GM23338 (cell line): ENCODE measurements around the gene H1-8. TPM values are rescaled to one million over a fixed set of nuclear protein-coding genes. Genes with fewer than 3 reads are reported as not detected.
A peak's percentile ranks its signal among the peaks of the same experiment; 100 is the strongest.

ENCODE experiments used
- ATAC-seq: fragments of 200-7000 bp; cut with Tn5 transposase; 3 replicates; pipeline ENCODE4 v1.9.1; 2020
- DNase-seq: peaks from one replicate; pipeline ENCODE4 v3.0.0-alpha.2; 2015; ENCODE audit warnings: low spot score
- H2AFZ ChIP-seq: fragments of 200-600 bp; sonication (generic); 2 replicates; pipeline ENCODE4 v1.8.0; 2016; ENCODE audit warnings: antibody characterized with exemption, mild to moderate bottlenecking, moderate library complexity
- H3F3A ChIP-seq: fragments of 200-600 bp; sonication (generic); replicated peaks from 2 replicates; pipeline ENCODE4 v1.8.0; 2017; ENCODE audit warnings: antibody characterized with exemption, mixed run types, low read depth
- H3K27ac ChIP-seq: fragments of 200-600 bp; sonication (generic); 2 replicates; pipeline ENCODE4 v1.6.1; 2016; ENCODE audit warnings: low read depth
- H3K27me3 ChIP-seq: fragments of 200-600 bp; sonication (generic); 2 replicates; pipeline ENCODE4 v1.8.0; 2016; ENCODE audit warnings: mild to moderate bottlenecking, mixed run types, moderate library complexity; ENCODE audit not compliant: insufficient read depth
- H3K36me3 ChIP-seq: fragments of 200-600 bp; sonication (generic); 2 replicates; pipeline ENCODE4 v1.8.0; 2016; ENCODE audit warnings: mild to moderate bottlenecking; ENCODE audit not compliant: insufficient read depth
- H3K4me1 ChIP-seq: fragments of 200-600 bp; sonication (generic); 2 replicates; pipeline ENCODE4 v1.8.0; 2016; ENCODE audit warnings: mild to moderate bottlenecking, moderate library complexity; ENCODE audit not compliant: insufficient read depth
- H3K4me2 ChIP-seq: fragments of 200-600 bp; sonication (generic); 2 replicates; pipeline ENCODE4 v1.7.1; 2017; ENCODE audit warnings: mixed run types
- H3K4me3 ChIP-seq: fragments of 200-600 bp; sonication (generic); 2 replicates; pipeline ENCODE4 v1.6.1; 2016; ENCODE audit warnings: mixed run types
- H3K79me2 ChIP-seq: fragments of 200-600 bp; sonication (generic); replicated peaks from 2 replicates; pipeline ENCODE4 v1.8.0; 2017; ENCODE audit warnings: mild to moderate bottlenecking; ENCODE audit not compliant: insufficient read depth
- H3K9me2 ChIP-seq: fragments of 200-600 bp; sonication (generic); 2 replicates; pipeline ENCODE4 v1.8.0; 2017; ENCODE audit not compliant: insufficient read depth
- H4K20me1 ChIP-seq: fragments of 200-600 bp; sonication (generic); replicated peaks from 2 replicates; pipeline ENCODE4 v1.8.0; 2017; ENCODE audit warnings: mild to moderate bottlenecking; ENCODE audit not compliant: insufficient read depth
- H3K27ac Mint-ChIP-seq: 2 replicates; pipeline ENCODE4 v1.8.0; 2020; ENCODE audit warnings: inconsistent platforms, mild to moderate bottlenecking, moderate library complexity, mixed read lengths
- H3K27me3 Mint-ChIP-seq: 3 replicates; pipeline ENCODE4 v1.8.0; 2022; ENCODE audit warnings: low read depth, mild to moderate bottlenecking, moderate library complexity, mixed read lengths, inconsistent platforms; ENCODE audit not compliant: insufficient read depth, poor library complexity
- H3K36me3 Mint-ChIP-seq: 3 replicates; pipeline ENCODE4 v1.8.0; 2021; ENCODE audit warnings: low read depth, mild to moderate bottlenecking, inconsistent platforms, moderate library complexity, mixed read lengths
- H3K4me1 Mint-ChIP-seq: 3 replicates; pipeline ENCODE4 v1.8.0; 2020; ENCODE audit warnings: mild to moderate bottlenecking, inconsistent platforms, mixed read lengths
- H3K4me3 Mint-ChIP-seq: 3 replicates; pipeline ENCODE4 v1.8.0; 2021; ENCODE audit warnings: moderate library complexity, mild to moderate bottlenecking, inconsistent platforms, mixed read lengths
- H3K9me3 Mint-ChIP-seq: 3 replicates; pipeline ENCODE4 v1.8.0; 2020; ENCODE audit warnings: moderate library complexity, mild to moderate bottlenecking, inconsistent platforms, mixed read lengths
- REST ChIP-seq: IDR thresholded peaks from one replicate; pipeline ENCODE4 v1.6.1; 2018; ENCODE audit warnings: antibody characterized with exemption; ENCODE audit not compliant: unreplicated experiment
- polyA plus RNA-seq: library from polyadenylated mRNA; unstranded; fragments of >200 nt; fragmentation: Nextera tagmentation; extraction: Ambion mirVana; gene quantifications from 2 replicates; pipeline ENCODE4 v1.2.1, GENCODE V29; 2016
- total RNA-seq: library from RNA; depleted of rRNA; stranded (reverse); fragments of >200 nt; shearing (Covaris generic); gene quantifications from 2 replicates; pipeline ENCODE4 v1.2.3, GENCODE V29; 2014
- TF ChIP-seq, protein P1 (sequence below): fragments of 250-450 bp; sonication (Bioruptor Pico); IDR thresholded peaks from 2 replicates; pipeline ENCODE4 v1.5.0; 2020; ENCODE audit warnings: mild to moderate bottlenecking, moderate library complexity

The H1-8 gene
- total and polyA plus RNA-seq, 2 experiments from 2014 or later, result not detected

DNA sequence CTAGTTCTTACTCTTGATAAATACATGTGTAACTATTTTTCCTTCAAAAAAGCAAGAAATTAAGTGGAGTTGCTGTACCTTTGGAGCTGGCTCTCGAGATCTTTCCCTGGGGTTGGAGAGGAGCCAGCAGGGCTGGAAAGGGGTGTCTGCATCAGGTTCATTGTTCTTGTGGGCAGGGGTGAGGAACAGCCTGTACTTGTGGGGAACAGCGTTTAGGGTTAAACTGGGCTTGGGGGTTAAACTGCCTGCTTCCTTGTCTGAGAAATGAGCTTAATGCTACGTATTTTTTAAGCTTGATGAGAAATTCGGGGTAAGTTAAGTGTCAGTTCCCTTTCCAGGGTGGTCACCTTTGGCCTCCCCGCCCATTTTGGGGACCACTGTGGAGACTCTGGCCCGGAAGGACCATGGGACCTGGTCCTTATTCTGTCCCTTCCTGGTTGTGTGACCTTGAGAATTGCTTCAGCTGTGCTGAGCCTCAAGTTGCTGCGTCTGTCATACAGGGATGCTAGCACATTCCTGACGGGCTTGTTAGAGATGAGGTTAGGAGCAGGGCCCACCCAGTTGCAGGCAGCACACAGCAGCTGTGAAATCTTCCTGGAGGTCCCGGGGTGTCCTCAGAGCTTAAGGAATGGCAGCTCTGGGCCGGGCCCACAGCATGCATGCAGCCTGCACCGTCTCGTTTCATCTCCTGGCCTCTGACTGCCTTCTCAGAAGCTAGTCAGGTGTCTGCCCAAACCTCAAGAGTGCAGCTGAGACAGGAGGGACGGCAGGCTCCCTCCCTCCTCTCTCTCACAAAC lies 11.6 kb downstream of the H1-8 start:
- Histone ChIP-seq H3K79me2 (no peaks in the 10 kb centered on the region), H2AFZ (no peak overlapping the region), H3K4me3 (no peak overlapping the region), H3F3A (no peaks in the 10 kb centered on the region), H3K36me3 (no peaks in the 10 kb centered on the region), H4K20me1 (no peaks in the 10 kb centered on the region), H3K4me1 (peaks cover 10% of the 10 kb centered on the region; the same call in 1 of the 2 replicates), H3K9me2 (no peaks in the 10 kb centered on the region), H3K27me3 (no peaks in the 10 kb centered on the region), H3K27ac (no peak overlapping the region), H3K4me2 (no peak overlapping the region)
- peak; percentile 10; the same call in 2 of the 3 replicates for ATAC-seq
- DNase-seq, result no peak
- Mint-ChIP-seq H3K36me3 (no peaks in the 10 kb centered on the region), H3K4me3 (no peak overlapping the region), H3K27ac (no peak overlapping the region), H3K4me1 (peaks cover 41% of the 10 kb centered on the region), H3K9me3 (no peaks in the 10 kb centered on the region), H3K27me3 (peaks cover 14% of the 10 kb centered on the region)
- TF ChIP-seq REST, result no peak
- TF ChIP-seq, protein P1, sequence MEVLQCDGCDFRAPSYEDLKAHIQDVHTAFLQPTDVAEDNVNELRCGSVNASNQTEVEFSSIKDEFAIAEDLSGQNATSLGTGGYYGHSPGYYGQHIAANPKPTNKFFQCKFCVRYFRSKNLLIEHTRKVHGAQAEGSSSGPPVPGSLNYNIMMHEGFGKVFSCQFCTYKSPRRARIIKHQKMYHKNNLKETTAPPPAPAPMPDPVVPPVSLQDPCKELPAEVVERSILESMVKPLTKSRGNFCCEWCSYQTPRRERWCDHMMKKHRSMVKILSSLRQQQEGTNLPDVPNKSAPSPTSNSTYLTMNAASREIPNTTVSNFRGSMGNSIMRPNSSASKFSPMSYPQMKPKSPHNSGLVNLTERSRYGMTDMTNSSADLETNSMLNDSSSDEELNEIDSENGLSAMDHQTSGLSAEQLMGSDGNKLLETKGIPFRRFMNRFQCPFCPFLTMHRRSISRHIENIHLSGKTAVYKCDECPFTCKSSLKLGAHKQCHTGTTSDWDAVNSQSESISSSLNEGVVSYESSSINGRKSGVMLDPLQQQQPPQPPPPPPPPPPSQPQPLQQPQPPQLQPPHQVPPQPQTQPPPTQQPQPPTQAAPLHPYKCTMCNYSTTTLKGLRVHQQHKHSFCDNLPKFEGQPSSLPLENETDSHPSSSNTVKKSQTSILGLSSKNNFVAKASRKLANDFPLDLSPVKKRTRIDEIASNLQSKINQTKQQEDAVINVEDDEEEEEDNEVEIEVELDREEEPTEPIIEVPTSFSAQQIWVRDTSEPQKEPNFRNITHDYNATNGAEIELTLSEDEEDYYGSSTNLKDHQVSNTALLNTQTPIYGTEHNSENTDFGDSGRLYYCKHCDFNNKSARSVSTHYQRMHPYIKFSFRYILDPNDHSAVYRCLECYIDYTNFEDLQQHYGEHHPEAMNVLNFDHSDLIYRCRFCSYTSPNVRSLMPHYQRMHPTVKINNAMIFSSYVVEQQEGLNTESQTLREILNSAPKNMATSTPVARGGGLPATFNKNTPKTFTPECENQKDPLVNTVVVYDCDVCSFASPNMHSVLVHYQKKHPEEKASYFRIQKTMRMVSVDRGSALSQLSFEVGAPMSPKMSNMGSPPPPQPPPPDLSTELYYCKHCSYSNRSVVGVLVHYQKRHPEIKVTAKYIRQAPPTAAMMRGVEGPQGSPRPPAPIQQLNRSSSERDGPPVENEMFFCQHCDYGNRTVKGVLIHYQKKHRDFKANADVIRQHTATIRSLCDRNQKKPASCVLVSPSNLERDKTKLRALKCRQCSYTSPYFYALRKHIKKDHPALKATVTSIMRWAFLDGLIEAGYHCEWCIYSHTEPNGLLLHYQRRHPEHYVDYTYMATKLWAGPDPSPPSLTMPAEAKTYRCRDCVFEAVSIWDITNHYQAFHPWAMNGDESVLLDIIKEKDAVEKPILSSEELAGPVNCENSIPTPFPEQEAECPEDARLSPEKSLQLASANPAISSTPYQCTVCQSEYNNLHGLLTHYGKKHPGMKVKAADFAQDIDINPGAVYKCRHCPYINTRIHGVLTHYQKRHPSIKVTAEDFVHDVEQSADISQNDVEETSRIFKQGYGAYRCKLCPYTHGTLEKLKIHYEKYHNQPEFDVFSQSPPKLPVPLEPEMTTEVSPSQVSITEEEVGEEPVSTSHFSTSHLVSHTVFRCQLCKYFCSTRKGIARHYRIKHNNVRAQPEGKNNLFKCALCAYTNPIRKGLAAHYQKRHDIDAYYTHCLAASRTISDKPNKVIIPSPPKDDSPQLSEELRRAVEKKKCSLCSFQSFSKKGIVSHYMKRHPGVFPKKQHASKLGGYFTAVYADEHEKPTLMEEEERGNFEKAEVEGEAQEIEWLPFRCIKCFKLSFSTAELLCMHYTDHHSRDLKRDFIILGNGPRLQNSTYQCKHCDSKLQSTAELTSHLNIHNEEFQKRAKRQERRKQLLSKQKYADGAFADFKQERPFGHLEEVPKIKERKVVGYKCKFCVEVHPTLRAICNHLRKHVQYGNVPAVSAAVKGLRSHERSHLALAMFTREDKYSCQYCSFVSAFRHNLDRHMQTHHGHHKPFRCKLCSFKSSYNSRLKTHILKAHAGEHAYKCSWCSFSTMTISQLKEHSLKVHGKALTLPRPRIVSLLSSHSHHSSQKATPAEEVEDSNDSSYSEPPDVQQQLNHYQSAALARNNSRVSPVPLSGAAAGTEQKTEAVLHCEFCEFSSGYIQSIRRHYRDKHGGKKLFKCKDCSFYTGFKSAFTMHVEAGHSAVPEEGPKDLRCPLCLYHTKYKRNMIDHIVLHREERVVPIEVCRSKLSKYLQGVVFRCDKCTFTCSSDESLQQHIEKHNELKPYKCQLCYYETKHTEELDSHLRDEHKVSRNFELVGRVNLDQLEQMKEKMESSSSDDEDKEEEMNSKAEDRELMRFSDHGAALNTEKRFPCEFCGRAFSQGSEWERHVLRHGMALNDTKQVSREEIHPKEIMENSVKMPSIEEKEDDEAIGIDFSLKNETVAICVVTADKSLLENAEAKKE (CRISPR knock-in tag), result no peak
